Stimulated activated CD8-positive, alpha-beta memory T cell treated with anti-CD3 and anti-CD28 coated beads, Interleukin-4, amount 100 ng/mL, for 1 hour (primary cell): ENCODE data around the gene RIPOR3.
A peak's percentile ranks its signal among the peaks of the same experiment; 100 is the strongest.

ENCODE experiments used
- DNase-seq, 2 donors: peaks; one replicate each; pipeline ENCODE4 v3.0.0-alpha.2; 2020; ENCODE audit warnings: low read depth in 2 of 2, low spot score in 1 of 2

Gene RIPOR3

DNA sequence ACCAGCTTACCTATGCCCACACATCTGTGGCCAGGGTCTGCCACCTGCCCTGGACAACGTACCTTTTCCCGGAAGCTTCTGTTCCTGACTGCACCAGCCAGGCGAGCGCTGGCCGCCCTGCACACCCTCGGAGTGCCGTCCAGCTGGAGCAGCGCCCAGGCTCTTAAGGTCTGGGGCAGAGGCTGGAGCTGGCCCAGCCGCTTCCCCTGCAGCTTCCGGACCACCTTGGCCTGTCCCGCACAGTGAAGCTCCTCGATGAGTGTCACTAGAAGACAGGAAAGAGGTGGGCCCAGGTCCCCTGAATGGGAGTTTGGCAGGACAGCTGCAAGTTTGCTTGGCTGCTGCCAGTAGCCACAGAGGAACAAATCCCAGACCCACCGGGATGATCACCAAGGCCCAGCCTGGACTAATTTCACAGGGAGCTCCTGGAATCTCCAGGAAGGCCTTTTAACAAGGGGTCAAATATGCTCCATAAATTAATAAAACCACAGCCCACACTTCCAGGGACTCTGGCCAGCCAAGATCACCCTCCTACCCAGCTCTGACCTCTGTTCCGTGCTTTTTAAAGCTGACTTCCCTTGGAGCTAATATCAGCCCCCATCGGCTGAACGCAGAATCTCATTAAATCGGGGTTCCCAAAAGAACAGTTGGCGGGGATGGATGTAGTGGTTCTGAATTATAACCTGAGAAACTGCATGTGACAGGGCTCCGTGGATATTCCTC is 98.9 kb downstream of the RIPOR3 start:
- no peak for DNase-seq

- no peak for DNase-seq
Observed at GRCh38 chr20:50591233-50591852, 100.0 kb downstream of the RIPOR3 start.

DNA sequence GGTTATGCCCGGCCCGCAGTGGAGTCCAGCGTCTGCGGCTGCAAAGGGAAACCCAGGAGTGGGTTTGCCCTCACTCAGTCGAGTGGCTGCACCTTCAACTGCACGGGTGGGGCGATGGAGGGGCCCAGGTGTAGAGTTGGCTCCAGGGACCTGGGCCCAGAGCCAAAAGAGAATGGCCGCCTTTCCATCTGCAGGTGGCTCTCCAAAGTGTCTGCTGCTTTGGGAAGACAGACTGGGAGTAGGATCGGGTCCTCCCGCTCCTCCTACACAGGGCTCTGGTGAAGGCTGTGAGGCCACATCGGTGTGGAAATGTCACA is 101.0 kb downstream of the RIPOR3 start:
- no peak for DNase-seq

DNA sequence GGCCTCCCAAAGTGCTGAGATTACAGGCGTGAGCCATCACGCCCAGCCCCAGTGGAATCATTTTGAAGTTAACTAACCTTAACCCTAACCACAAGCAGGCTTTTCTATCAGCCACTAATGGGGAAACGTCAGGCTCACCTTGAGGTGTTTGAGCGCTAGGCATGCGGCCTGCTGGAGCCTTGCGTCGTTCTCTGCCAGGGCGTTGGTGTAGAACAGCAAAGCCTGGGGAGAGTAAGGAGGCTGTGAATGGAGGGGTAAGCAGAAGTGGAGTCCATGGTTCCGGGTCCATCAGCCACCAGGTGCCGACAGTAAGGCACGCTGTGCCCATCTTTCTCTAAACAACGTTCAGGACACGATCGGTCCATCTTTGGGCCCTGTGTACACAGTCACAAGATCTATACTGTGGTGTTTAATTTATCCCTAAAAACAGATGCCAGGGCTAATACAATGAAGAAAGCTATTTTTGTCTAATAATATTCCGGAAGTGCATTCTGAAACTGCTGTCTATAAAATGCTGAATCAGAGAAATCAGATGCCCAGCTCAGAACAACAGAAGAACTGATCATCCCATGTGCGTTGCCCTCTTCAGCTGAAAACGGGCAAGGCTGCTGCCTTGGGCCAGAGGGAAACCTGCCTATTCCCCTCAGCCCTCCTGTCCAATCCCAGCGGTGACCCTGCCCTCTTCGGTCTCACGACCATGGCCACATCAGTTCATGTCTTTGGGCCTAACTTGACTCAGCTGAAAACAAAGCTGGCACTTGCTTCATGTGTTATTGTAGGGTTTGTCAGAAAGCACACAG is 101.6 kb downstream of the RIPOR3 start:
- DNase-seq = no peak

- peak; percentile 45 to 52 for DNase-seq
Observed at GRCh38 chr20:50588034-50588736, 103.2 kb downstream of the RIPOR3 start.

DNA sequence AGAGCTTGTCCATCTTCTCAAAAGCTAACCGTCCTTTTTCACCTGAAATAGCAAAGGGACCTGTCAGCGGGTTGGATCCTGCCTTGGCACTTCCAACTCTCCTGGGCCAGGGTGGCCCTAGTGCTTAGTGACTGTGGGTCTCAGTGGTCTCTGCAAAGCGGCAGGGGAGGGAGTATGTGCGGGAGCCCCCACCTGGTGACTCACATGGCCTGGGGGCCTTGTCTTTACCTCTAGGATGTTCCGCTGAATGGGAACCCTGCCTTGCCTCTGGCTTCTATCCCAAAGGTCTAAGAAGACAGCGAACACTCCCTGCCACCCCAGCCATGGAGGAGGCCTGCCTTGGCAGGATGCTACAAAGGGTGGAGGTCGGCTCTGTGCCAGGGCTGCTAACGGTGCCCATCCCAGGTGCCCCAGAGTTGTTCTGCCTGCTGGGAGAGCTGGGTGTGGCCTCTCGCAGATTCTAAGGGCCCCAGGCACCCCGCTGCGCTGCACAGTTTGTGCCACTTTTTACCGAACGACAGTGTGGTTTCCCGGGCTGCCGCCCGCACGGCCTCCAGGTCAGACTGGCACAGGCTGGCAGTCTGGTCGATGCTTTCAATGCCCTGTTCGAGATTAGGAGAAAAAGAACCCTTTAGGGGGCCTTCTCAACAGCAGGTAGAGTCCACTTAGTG is 103.9 kb downstream of the RIPOR3 start:
- DNase-seq = no peak

- DNase-seq = no peak
Observed at GRCh38 chr20:50586531-50587232, 104.7 kb downstream of the RIPOR3 start.

DNA sequence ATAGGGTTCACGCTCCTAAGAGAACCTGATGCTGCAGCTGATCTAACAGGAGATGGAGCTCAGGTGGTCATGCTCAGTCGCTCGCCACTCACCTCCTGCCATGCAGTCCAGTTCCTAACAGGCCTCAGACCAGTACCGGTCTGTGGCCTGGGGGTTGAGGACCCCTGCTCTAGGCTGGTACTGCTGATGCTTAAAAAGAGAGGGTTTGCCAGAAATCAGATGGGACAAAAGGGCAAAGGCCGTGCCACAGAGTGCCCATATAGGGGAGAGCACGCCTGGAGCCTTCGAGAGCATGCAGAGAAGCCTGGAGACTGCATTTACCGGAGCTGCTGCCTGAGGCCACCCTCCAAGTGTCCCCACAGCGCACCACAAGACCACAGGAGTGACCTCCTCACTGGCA is 105.7 kb downstream of the RIPOR3 start:
- no peak for DNase-seq

DNA sequence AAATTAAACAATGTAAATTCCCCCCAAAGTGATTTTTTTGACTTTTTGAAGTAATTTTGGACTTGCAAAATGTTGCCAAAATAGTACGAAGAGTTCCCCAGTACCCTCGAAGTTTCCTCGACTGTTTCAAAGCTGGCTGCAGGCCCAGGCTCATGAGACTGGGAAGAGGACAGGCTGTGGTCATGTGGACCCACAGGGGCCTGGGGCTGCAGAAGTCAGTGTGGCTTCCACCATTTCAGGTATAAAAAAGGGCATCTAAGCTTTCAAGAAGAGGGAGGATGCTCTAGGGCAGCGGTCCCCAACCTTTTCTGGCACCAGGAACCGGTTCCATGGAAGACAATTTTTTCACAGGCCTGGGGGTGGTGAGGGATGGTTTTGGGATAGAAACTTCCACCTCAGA is 106.1 kb downstream of the RIPOR3 start:
- no peak for DNase-seq

DNA sequence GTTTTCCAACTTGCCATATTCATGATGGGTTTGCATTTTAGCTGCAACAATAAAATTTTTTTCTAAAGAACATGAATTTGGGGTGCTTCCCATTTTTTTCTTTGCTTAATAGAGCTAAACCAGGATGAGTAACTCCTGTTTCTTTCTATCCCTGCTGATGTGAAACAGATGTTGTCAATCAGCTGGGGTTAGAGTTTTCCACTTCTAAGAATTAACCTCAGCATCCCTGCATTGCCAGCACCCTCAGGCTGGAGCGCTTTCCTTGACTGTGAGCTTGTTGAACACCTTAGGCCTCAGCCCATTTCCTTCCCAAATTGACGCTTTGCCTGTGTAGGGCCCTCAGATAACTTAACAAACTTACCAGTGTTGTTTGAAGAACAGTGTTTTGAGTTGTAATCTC is 106.7 kb downstream of the RIPOR3 start:
- no peak for DNase-seq

DNA sequence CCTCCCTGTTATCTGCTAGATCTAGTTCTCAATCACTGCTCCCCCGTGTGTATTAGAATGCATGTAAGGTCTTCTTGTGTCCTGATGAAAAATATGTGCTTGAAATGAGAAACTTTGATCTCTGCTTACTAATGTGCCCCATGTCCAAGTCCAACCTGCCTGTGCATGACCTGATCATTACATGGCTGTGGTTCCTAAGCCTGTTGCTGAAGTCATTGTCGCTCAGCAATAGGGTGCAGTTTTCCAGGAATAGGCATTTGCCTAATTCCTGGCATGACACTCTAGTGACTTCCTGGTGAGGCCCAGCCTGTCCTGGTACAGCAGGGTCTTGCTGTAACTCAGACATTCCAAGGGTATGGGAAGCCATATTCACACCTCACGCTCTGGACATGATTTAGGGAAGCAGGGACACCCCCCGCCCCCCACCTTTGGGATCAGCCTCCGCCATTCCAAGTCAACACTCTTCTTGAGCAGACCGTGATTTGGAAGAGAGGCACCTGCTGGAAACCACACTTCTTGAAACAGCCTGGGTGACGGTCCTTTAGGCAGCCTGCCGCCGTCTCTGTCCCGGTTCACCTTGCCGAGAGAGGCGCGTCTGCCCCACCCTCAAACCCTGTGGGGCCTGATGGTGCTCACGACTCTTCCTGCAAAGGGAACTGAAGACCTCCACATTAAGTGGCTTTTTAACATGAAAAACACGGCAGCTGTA is 107.7 kb downstream of the RIPOR3 start:
- DNase-seq = no peak

GRCh38 chr20:50582591-50583234 is 108.6 kb downstream of the RIPOR3 start:
- no peak for DNase-seq

DNA sequence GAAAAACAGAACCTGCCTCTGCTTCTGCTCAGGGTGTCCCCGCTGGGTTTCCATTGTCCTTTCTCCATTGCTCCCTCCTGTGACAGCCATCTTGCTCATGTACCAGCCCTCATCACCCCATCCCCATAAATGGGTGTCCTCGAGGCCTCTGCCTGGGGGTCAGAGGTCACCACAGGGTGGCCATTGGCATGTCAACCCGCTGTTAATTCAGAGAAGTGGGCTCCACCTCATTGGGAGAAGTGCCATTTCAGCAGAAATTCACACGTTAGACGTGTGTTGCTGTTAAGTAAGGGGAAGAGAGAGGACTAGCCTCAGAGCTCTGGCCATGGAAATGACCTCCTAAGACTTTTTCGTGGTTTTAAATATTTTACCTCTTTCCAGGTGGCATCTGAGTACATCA is 109.2 kb downstream of the RIPOR3 start:
- no peak for DNase-seq

DNA sequence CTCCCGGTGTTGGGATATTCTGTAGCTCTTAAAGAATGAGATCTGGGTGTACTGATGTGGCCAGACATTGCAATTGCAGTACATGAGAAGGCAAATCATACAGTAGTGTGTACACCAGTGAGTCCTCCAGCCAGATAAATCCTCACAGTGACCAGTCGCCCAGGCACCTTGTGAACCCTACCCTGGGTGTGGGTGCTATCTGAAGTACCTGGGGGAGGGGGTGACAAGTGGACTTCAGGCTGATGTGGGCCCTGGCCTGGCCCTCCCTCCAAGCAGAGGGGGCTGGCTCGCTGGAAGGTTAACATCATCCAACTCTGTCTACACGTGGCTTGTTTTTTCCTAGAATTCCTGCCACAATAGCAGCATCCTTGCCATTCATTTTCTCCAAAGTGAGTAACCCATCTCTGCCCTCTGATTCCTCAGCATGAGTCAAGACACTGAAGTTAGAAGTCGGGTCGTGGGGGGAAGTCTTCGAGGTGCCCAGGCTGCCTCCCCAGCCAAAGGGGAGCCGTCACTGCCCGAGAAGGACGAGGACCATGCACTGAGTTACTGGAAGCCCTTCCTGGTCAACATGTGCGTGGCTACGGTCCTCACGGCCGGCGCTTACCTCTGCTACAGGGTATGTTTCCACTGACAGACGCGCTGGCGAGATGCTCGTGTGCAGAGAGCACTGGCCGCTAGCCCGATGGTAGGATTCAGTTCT is 110.3 kb downstream of the RIPOR3 start:
- no peak for DNase-seq

- peak in 1 of 2 donors; percentile 6 for DNase-seq
Observed at GRCh38 chr20:50580016-50580747, 111.2 kb downstream of the RIPOR3 start.

- DNase-seq = no peak
Observed at GRCh38 chr20:50579511-50579910, 111.8 kb downstream of the RIPOR3 start.

- no peak for DNase-seq
Observed at GRCh38 chr20:50578778-50579165, 112.6 kb downstream of the RIPOR3 start.
